IgD-negative memory B cell (primary cell): Measurements from ENCODE around the gene CD58. TPM values are rescaled to one million over a fixed set of nuclear protein-coding genes. Genes with fewer than 3 reads are reported as not detected.

ENCODE experiments used
- H3K27ac Mint-ChIP-seq, 3 donors: one replicate each; pipeline ENCODE4 v1.8.0; 2020 to 2022; ENCODE audit warnings: mild to moderate bottlenecking in 3 of 3, mixed read lengths in 3 of 3, moderate library complexity in 1 of 3
- H3K27me3 Mint-ChIP-seq: one replicate; pipeline ENCODE4 v1.8.0; 2021; ENCODE audit warnings: mixed read lengths
- H3K36me3 Mint-ChIP-seq: one replicate; pipeline ENCODE4 v1.8.0; 2020; ENCODE audit warnings: mild to moderate bottlenecking, mixed read lengths
- H3K4me1 Mint-ChIP-seq, 3 donors: one replicate each; pipeline ENCODE4 v1.8.0; 2020 to 2022; ENCODE audit warnings: mixed read lengths in 3 of 3, mild to moderate bottlenecking in 1 of 3
- H3K4me3 Mint-ChIP-seq, 4 donors: one replicate each; pipeline ENCODE4 v1.8.0; 2020 to 2022; ENCODE audit warnings: mild to moderate bottlenecking in 4 of 4, mixed read lengths in 4 of 4, moderate library complexity in 3 of 4
- H3K9me3 Mint-ChIP-seq, 3 donors: one replicate each; pipeline ENCODE4 v1.8.0; 2020 to 2021; ENCODE audit warnings: mixed read lengths in 3 of 3, mild to moderate bottlenecking in 1 of 3
- polyA plus RNA-seq: library from polyadenylated mRNA; unstranded; fragments of 300-500 nt; fragmentation: Illumina TruSeq; gene quantifications from one replicate; pipeline ENCODE4 v1.2.3, GENCODE V29; 2021

The CD58 gene
- polyA plus RNA-seq, 1 donor from 2014 or later = 29.5 TPM

GRCh38 chr1:116580446-116581322 is 9.9 kb upstream of the CD58 start:
- no peaks in the 10 kb centered on the region for H3K9me3 Mint-ChIP-seq
- no peaks in the 10 kb centered on the region for H3K4me1 Mint-ChIP-seq
- no peak overlapping the region for H3K4me3 Mint-ChIP-seq
- H3K36me3 Mint-ChIP-seq = no peaks in the 10 kb centered on the region
- H3K27ac Mint-ChIP-seq = no peak overlapping the region
- H3K27me3 Mint-ChIP-seq = no peaks in the 10 kb centered on the region

GRCh38 chr1:116579259-116579875 is 8.5 kb upstream of the CD58 start:
- H3K4me3 Mint-ChIP-seq = no peak overlapping the region

GRCh38 chr1:116578581-116578980 is 7.8 kb upstream of the CD58 start:
- H3K27me3 Mint-ChIP-seq = no peaks in the 10 kb centered on the region
- H3K27ac Mint-ChIP-seq = no peak overlapping the region
- H3K4me3 Mint-ChIP-seq = no peak overlapping the region
- H3K9me3 Mint-ChIP-seq = no peaks in the 10 kb centered on the region
- H3K4me1 Mint-ChIP-seq = peaks cover 0 to 12% (median 10%) of the 10 kb centered on the region in 3 donors
- no peaks in the 10 kb centered on the region for H3K36me3 Mint-ChIP-seq

More at GRCh38 chr1:116579259-116579875, 8.5 kb upstream of the CD58 start:
- Mint-ChIP-seq H3K27ac (no peak overlapping the region), H3K9me3 (no peaks in the 10 kb centered on the region), H3K4me1 (peaks cover 0 to 6% (median 4%) of the 10 kb centered on the region in 3 donors), H3K27me3 (no peaks in the 10 kb centered on the region), H3K36me3 (no peaks in the 10 kb centered on the region)

GRCh38 chr1:116577759-116578314 is 7.0 kb upstream of the CD58 start:
- Mint-ChIP-seq H3K36me3 (no peaks in the 10 kb centered on the region), H3K9me3 (no peaks in the 10 kb centered on the region), H3K4me3 (no peak overlapping the region), H3K4me1 (peaks cover 0 to 13% (median 10%) of the 10 kb centered on the region in 3 donors), H3K27me3 (no peaks in the 10 kb centered on the region), H3K27ac (peak overlapping the region in 1 of 3 donors; percentile 43)

- Mint-ChIP-seq H3K36me3 (no peaks in the 10 kb centered on the region), H3K9me3 (no peaks in the 10 kb centered on the region), H3K4me3 (peak overlapping the region in 3 of 4 donors; percentile 3 to 53 (median 46)), H3K4me1 (peaks cover 2 to 25% (median 16%) of the 10 kb centered on the region in 3 donors), H3K27me3 (no peaks in the 10 kb centered on the region), H3K27ac (no peak overlapping the region)
These were observed 3.9 kb upstream of the CD58 start for GRCh38 chr1:116574581-116575291.

- Mint-ChIP-seq H3K4me1 (peaks cover 13 to 36% (median 25%) of the 10 kb centered on the region in 3 donors), H3K4me3 (peak overlapping the region in 2 of 4 donors; percentile 12 to 99), H3K9me3 (no peaks in the 10 kb centered on the region), H3K27ac (no peak overlapping the region), H3K36me3 (no peaks in the 10 kb centered on the region), H3K27me3 (no peaks in the 10 kb centered on the region)
These were observed 2.7 kb upstream of the CD58 start for GRCh38 chr1:116573431-116574095.

GRCh38 chr1:116572771-116573430 is 2.1 kb upstream of the CD58 start:
- H3K9me3 Mint-ChIP-seq = no peaks in the 10 kb centered on the region
- no peaks in the 10 kb centered on the region for H3K36me3 Mint-ChIP-seq
- no peak overlapping the region for H3K27ac Mint-ChIP-seq
- H3K4me3 Mint-ChIP-seq = peak overlapping the region in 1 of 4 donors; percentile 99
- peaks cover 20 to 42% (median 31%) of the 10 kb centered on the region in 3 donors for H3K4me1 Mint-ChIP-seq
- H3K27me3 Mint-ChIP-seq = no peaks in the 10 kb centered on the region

GRCh38 chr1:116572099-116572498 is 1.3 kb upstream of the CD58 start:
- Mint-ChIP-seq H3K27me3 (no peaks in the 10 kb centered on the region), H3K36me3 (no peaks in the 10 kb centered on the region), H3K9me3 (no peaks in the 10 kb centered on the region), H3K27ac (peak overlapping the region in 1 of 3 donors; percentile 97), H3K4me1 (peaks cover 23 to 45% (median 35%) of the 10 kb centered on the region in 3 donors), H3K4me3 (peak overlapping the region; percentile 95 to 99 (median 98))

- peak overlapping the region; percentile 95 to 99 (median 98) for H3K4me3 Mint-ChIP-seq
- peaks cover 26 to 46% (median 39%) of the 10 kb centered on the region in 3 donors for H3K4me1 Mint-ChIP-seq
- H3K36me3 Mint-ChIP-seq = no peaks in the 10 kb centered on the region
- H3K27ac Mint-ChIP-seq = peak overlapping the region in 2 of 3 donors; percentile 31 to 97
- H3K9me3 Mint-ChIP-seq = no peaks in the 10 kb centered on the region
- H3K27me3 Mint-ChIP-seq = no peaks in the 10 kb centered on the region
These were observed 541 bp upstream of the CD58 start for GRCh38 chr1:116571215-116571919.

- Mint-ChIP-seq H3K36me3 (peaks cover 2% of the 10 kb centered on the region), H3K27ac (peak overlapping the region; percentile 91 to 97 (median 95)), H3K9me3 (peaks cover 0 to 2% (median 1%) of the 10 kb centered on the region in 3 donors), H3K27me3 (no peaks in the 10 kb centered on the region), H3K4me1 (peaks cover 37 to 54% (median 46%) of the 10 kb centered on the region in 3 donors), H3K4me3 (peak overlapping the region; percentile 95 to 99 (median 98))
These were observed 959 bp downstream of the CD58 start for GRCh38 chr1:116569776-116570357.

- peaks cover 40 to 51% (median 43%) of the 10 kb centered on the region in 3 donors for H3K4me1 Mint-ChIP-seq
- H3K27me3 Mint-ChIP-seq = no peaks in the 10 kb centered on the region
- H3K36me3 Mint-ChIP-seq = peaks cover 5% of the 10 kb centered on the region
- H3K4me3 Mint-ChIP-seq = peak overlapping the region; percentile 95 to 99 (median 98)
- H3K27ac Mint-ChIP-seq = peak overlapping the region; percentile 91 to 97 (median 95)
- peaks cover 0 to 6% (median 5%) of the 10 kb centered on the region in 3 donors for H3K9me3 Mint-ChIP-seq
These were observed 1.5 kb downstream of the CD58 start for GRCh38 chr1:116569381-116569670.

- Mint-ChIP-seq H3K36me3 (peaks cover 8% of the 10 kb centered on the region), H3K9me3 (peaks cover 0 to 11% (median 5%) of the 10 kb centered on the region in 3 donors), H3K27ac (peak overlapping the region; percentile 91 to 97 (median 95)), H3K4me3 (peak overlapping the region; percentile 95 to 99 (median 98)), H3K27me3 (no peaks in the 10 kb centered on the region), H3K4me1 (peaks cover 39 to 50% (median 43%) of the 10 kb centered on the region in 3 donors)
These were observed 2.0 kb downstream of the CD58 start for GRCh38 chr1:116568662-116569380.
